Measurements from ENCODE around the gene LASP1. TPM values are rescaled to one million over a fixed set of nuclear protein-coding genes. Genes with fewer than 3 reads are reported as not detected.

The LASP1 gene
- total RNA-seq, 4 donors from 2014 or later: 117 to 553 (median 307) TPM

DNA sequence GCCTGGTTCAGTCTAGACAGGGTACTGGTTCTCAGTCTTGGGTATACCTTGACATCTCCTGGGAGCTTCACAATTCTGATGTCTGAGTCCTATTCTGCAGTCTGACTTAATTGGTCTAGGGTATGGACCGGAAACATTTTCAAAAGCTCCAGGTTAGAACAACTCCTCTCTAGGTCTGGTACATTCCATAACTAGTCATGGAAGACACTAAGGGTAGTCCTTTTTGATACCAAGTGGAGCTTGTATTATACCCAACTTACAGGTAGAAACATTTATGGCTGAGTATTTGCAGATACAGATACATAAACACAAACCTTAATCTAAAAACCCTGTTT is 21.3 kb upstream of the LASP1 start:
- intact Hi-C loops (cut with DNase I; ENCODE audit: low total_unique reads) (no loop called here), in situ Hi-C loops (cut with MboI; ENCODE audit: low pct_ligation_motif_present in 1 of 4, low pct_unique_long_range_greater_than_20kb in 1 of 4, low sequenced_read_pairs in 3 of 4) (no loop called here)
- DNase-seq: no peak
- H3K9me3 ChIP-seq: no peaks in the 10 kb centered on the region
- peaks cover 0 to 48% (median 14%) of the 10 kb centered on the region in 4 donors for H3K36me3 ChIP-seq
- no peak overlapping the region for H3K27ac ChIP-seq
- no peaks in the 10 kb centered on the region for H3K27me3 ChIP-seq
- no peak for TF ChIP-seq POLR2AphosphoS5 (IDR thresholded peaks at IDR 0.05)
- TF ChIP-seq, protein P1, sequence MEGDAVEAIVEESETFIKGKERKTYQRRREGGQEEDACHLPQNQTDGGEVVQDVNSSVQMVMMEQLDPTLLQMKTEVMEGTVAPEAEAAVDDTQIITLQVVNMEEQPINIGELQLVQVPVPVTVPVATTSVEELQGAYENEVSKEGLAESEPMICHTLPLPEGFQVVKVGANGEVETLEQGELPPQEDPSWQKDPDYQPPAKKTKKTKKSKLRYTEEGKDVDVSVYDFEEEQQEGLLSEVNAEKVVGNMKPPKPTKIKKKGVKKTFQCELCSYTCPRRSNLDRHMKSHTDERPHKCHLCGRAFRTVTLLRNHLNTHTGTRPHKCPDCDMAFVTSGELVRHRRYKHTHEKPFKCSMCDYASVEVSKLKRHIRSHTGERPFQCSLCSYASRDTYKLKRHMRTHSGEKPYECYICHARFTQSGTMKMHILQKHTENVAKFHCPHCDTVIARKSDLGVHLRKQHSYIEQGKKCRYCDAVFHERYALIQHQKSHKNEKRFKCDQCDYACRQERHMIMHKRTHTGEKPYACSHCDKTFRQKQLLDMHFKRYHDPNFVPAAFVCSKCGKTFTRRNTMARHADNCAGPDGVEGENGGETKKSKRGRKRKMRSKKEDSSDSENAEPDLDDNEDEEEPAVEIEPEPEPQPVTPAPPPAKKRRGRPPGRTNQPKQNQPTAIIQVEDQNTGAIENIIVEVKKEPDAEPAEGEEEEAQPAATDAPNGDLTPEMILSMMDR (IDR thresholded peaks at IDR 0.05): no peak
- TF ChIP-seq POLR2A (IDR thresholded peaks at IDR 0.05): no peak
- TF ChIP-seq EP300 (IDR thresholded peaks at IDR 0.05; ENCODE audit: low read depth): no peak
- WGBS, 2 donors (ENCODE audit: low coverage in 1 of 2): 100% methylated on average over 1 of the region's 1 CpG; no CpG with 5 or more reads in 1 of the 2 donors
- peaks cover 11 to 34% (median 24%) of the 10 kb centered on the region in 4 donors for H3K4me1 ChIP-seq
- no peak overlapping the region for H3K4me3 ChIP-seq

DNA sequence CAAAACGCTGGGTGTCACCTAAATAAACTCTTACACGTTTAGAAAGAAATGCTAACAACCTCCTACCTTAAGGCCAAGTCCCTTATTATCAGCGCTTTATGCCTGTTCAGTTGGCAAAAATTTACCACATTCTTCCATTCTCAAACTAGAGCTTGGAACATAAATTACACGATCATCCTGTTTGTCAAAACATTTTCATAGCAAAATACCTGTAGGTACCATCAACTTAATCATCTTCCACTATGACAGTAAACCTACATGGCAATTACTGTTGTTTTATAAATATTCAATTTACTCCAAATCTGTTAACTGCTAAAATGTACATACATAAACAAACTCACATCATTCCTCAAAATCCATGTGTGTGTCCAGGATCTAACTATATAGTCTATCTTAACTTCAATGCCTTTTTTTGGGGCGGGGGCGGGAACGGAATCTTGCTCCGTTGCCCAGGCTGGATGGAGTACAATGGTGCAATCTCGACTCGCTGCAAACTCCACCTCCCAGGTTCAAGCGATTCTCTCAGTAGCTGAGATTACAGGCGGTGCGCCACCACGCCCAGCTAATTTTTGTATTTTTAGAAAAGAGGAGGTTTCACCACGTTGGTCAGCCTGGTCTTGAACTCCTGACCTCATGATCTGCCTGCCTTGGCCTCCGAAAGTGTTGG is 20.8 kb upstream of the LASP1 start:
- in situ Hi-C loops (cut with MboI; ENCODE audit: low pct_ligation_motif_present in 1 of 4, low pct_unique_long_range_greater_than_20kb in 1 of 4, low sequenced_read_pairs in 3 of 4): no loop called here
- TF ChIP-seq, protein P1 (IDR thresholded peaks at IDR 0.05): no peak
- no peak for TF ChIP-seq EP300 (IDR thresholded peaks at IDR 0.05; ENCODE audit: low read depth)
- TF ChIP-seq POLR2A (IDR thresholded peaks at IDR 0.05): no peak
- TF ChIP-seq POLR2AphosphoS5 (IDR thresholded peaks at IDR 0.05): no peak
- peaks cover 0 to 48% (median 14%) of the 10 kb centered on the region in 4 donors for H3K36me3 ChIP-seq

DNA sequence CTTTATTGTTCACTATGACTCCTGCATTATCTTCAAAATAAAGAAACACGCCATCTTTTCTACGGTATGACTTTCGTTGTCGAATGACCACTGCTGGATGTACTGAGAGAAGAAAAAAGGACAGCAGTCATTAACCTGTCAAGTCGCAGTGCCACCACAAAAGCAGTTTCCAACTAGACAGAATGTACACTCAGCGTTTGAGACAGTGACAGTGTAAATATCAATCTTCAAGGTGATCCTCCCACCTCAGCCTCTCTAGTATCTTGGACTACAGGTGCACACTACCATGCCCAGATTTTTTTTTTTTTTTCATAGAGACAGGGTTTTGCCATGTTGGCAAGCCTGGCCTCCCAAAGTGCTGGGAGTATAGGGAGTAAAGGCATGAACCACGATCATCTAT is 19.5 kb upstream of the LASP1 start:
- H3K4me1 ChIP-seq: peaks cover 11 to 29% (median 25%) of the 10 kb centered on the region in 4 donors
- no peaks in the 10 kb centered on the region for H3K9me3 ChIP-seq
- H3K36me3 ChIP-seq: peaks cover 0 to 48% (median 14%) of the 10 kb centered on the region in 4 donors
- no peak for TF ChIP-seq POLR2AphosphoS5 (IDR thresholded peaks at IDR 0.05)
- TF ChIP-seq, protein P1 (IDR thresholded peaks at IDR 0.05): no peak
- no peak for TF ChIP-seq POLR2A (IDR thresholded peaks at IDR 0.05)
- TF ChIP-seq EP300 (IDR thresholded peaks at IDR 0.05; ENCODE audit: low read depth): no peak
- no peak overlapping the region for H3K4me3 ChIP-seq
- H3K27ac ChIP-seq: no peak overlapping the region
- no peak for DNase-seq
- 70 to 71% methylated on average over 6 to 7 of the region's 7 CpGs for WGBS, 2 donors (ENCODE audit: low coverage in 1 of 2)
- in situ Hi-C loops (cut with MboI; ENCODE audit: low pct_ligation_motif_present in 1 of 4, low pct_unique_long_range_greater_than_20kb in 1 of 4, low sequenced_read_pairs in 3 of 4): loop anchor here in 1 of 4 donors (25.0 kb wide), 1 partner anchor 312 kb away; the partner anchor contains the start of genes ARL5C and PLXDC1
- intact Hi-C loops (cut with DNase I; ENCODE audit: low total_unique reads): no loop called here
- H3K27me3 ChIP-seq: no peaks in the 10 kb centered on the region

More for the DNA sequence above, 20.8 kb upstream of the LASP1 start:
- H3K4me3 ChIP-seq: no peak overlapping the region
- intact Hi-C loops (cut with DNase I; ENCODE audit: low total_unique reads): no loop called here
- H3K4me1 ChIP-seq: peaks cover 11 to 31% (median 24%) of the 10 kb centered on the region in 4 donors
- no peaks in the 10 kb centered on the region for H3K9me3 ChIP-seq
- no peak overlapping the region for H3K27ac ChIP-seq
- DNase-seq: no peak
- 77 to 79% methylated on average over 7 to 16 of the region's 16 CpGs for WGBS, 2 donors (ENCODE audit: low coverage in 1 of 2)
- H3K27me3 ChIP-seq: no peaks in the 10 kb centered on the region

DNA sequence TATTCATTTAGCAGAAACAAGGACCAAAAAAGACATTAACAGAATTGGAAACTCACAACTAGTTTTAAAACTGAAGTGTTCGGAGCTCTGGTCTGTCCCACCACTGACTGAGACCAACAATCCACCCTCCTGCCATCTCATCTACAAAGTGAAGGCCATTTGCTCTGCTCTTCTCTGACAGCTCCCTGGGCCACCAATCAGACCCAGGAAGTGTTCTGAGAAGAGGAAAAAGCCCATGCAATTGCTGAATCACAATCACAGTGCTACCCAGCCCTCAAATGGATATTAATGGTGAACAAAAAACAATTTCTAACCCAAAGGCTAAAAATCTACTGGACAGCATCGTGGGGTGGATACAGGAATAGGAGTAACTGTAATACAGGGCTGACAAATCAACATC is 18.4 kb upstream of the LASP1 start:
- peaks cover 11 to 29% (median 25%) of the 10 kb centered on the region in 4 donors for H3K4me1 ChIP-seq
- TF ChIP-seq POLR2A (IDR thresholded peaks at IDR 0.05): no peak
- TF ChIP-seq, protein P1 (IDR thresholded peaks at IDR 0.05): no peak
- TF ChIP-seq EP300 (IDR thresholded peaks at IDR 0.05; ENCODE audit: low read depth): no peak
- TF ChIP-seq POLR2AphosphoS5 (IDR thresholded peaks at IDR 0.05): no peak
- intact Hi-C loops (cut with DNase I; ENCODE audit: low total_unique reads) (no loop called here), in situ Hi-C loops (cut with MboI; ENCODE audit: low pct_ligation_motif_present in 1 of 4, low pct_unique_long_range_greater_than_20kb in 1 of 4, low sequenced_read_pairs in 3 of 4) (loop anchor here in 1 of 4 donors (25.0 kb wide), 1 partner anchor 311 kb away; the partner anchor contains the start of genes ARL5C and PLXDC1)
- no peaks in the 10 kb centered on the region for H3K27me3 ChIP-seq
- DNase-seq: no peak
- peak overlapping the region in 2 of 4 donors; percentile 92 to 94 for H3K27ac ChIP-seq
- peaks cover 0 to 48% (median 14%) of the 10 kb centered on the region in 4 donors for H3K36me3 ChIP-seq
- H3K4me3 ChIP-seq: peak overlapping the region in 3 of 4 donors; percentile 54 to 57 (median 55)
- WGBS, 2 donors (ENCODE audit: low coverage in 1 of 2): 27 to 41% methylated on average over 2 of the region's 2 CpGs
- H3K9me3 ChIP-seq: no peaks in the 10 kb centered on the region

Data from transverse colon (tissue), 4 donors.